Cardiac fibroblast (primary cell): ENCODE data around the gene EIF2AK3.
"Not testable (repeated sequence)": the region's sequence is repeated elsewhere in the genome, so short reads cannot be mapped to it uniquely, and the experiment has no call there.

Source experiments
- DNase-seq, 2 donors: peaks; one replicate each; pipeline versions ENCODE4 v3.0.0 to v3.0.0-alpha.2; 2010; ENCODE audit warnings: low read depth in 2 of 2
- H3K4me3 ChIP-seq, 2 donors: replicated peaks in 1 of 2; 1 replicate in 1 of 2; 2 replicates in 1 of 2; pipeline ENCODE4 v1.5.1; 2011; ENCODE audit warnings: low read depth in 2 of 2, low read length in 2 of 2, mild to moderate bottlenecking in 2 of 2, moderate library complexity in 1 of 2
- CTCF ChIP-seq: IDR thresholded peaks from one replicate; pipeline ENCODE4 v1.5.1; 2011; ENCODE audit warnings: low read depth, mild to moderate bottlenecking, low read length, inconsistent platforms

Gene EIF2AK3

GRCh38 chr2:88654714-88655113 lies 27.4 kb upstream of the EIF2AK3 start:
- peak; percentile 34 to 82 for DNase-seq
- no peak overlapping the region for H3K4me3 ChIP-seq
- TF ChIP-seq CTCF = no peak

- no peak for DNase-seq
- TF ChIP-seq CTCF = no peak
- H3K4me3 ChIP-seq = no peak overlapping the region
Measured at GRCh38 chr2:88651646-88652045, 24.4 kb upstream of the EIF2AK3 start.

- not testable (repeated sequence) for DNase-seq, H3K4me3 ChIP-seq
Measured at GRCh38 chr2:88645291-88645882, 18.1 kb upstream of the EIF2AK3 start.

- H3K4me3 ChIP-seq = no peak overlapping the region
- TF ChIP-seq CTCF = no peak
- no peak for DNase-seq
Measured at GRCh38 chr2:88642278-88642677, 15.0 kb upstream of the EIF2AK3 start.

- DNase-seq = no peak
- TF ChIP-seq CTCF = no peak
Measured at GRCh38 chr2:88641330-88641729, 14.1 kb upstream of the EIF2AK3 start.

GRCh38 chr2:88639865-88640264 lies 12.6 kb upstream of the EIF2AK3 start:
- H3K4me3 ChIP-seq = no peak overlapping the region
- no peak for DNase-seq
- TF ChIP-seq CTCF = no peak

More at GRCh38 chr2:88641330-88641729, 14.1 kb upstream of the EIF2AK3 start:
- no peak overlapping the region for H3K4me3 ChIP-seq

- no peak for TF ChIP-seq CTCF
- H3K4me3 ChIP-seq = no peak overlapping the region
- DNase-seq = peak; percentile 18 to 48
Measured at GRCh38 chr2:88638743-88639142, 11.5 kb upstream of the EIF2AK3 start.
